Neuronal stem cell (in vitro differentiated cells): ENCODE measurements around the gene NECAB2.

Source experiments
- DNase-seq: peaks from one replicate; pipeline ENCODE4 v3.0.0-alpha.2; 2013; ENCODE audit warnings: low spot score
- H2AFZ ChIP-seq: one replicate; pipeline ENCODE4 v1.6.1; 2013; ENCODE audit warnings: mild to moderate bottlenecking, low read length, inconsistent platforms
- H2AK5ac ChIP-seq: 2 replicates; pipeline ENCODE4 v1.6.1; 2013; ENCODE audit warnings: low read depth, mild to moderate bottlenecking, inconsistent platforms, low read length, moderate library complexity, mixed read lengths
- H2BK120ac ChIP-seq: 2 replicates; pipeline ENCODE4 v1.6.1; 2013; ENCODE audit warnings: low read depth, mild to moderate bottlenecking, inconsistent platforms, low read length, moderate library complexity, mixed read lengths
- H2BK12ac ChIP-seq: one replicate; pipeline ENCODE4 v1.6.1; 2013; ENCODE audit warnings: low read length, inconsistent platforms
- H2BK15ac ChIP-seq: 2 replicates; pipeline ENCODE4 v1.6.1; 2013; ENCODE audit warnings: mild to moderate bottlenecking, low read length, inconsistent platforms, mixed read lengths
- H2BK5ac ChIP-seq: one replicate; pipeline ENCODE4 v1.6.1; 2013; ENCODE audit warnings: inconsistent platforms, mild to moderate bottlenecking, low read length, moderate library complexity
- H3K14ac ChIP-seq: one replicate; pipeline ENCODE4 v1.6.1; 2013; ENCODE audit warnings: low read length, inconsistent platforms
- H3K18ac ChIP-seq: 2 replicates; pipeline ENCODE4 v1.6.1; 2013; ENCODE audit warnings: low read length, inconsistent platforms
- H3K23ac ChIP-seq: 2 replicates; pipeline ENCODE4 v1.6.1; 2013; ENCODE audit warnings: low read depth, mild to moderate bottlenecking, mixed read lengths, low read length, inconsistent platforms; ENCODE audit not compliant: poor library complexity
- H3K27ac ChIP-seq: replicated peaks from 3 replicates; pipeline ENCODE4 v1.5.1; 2013; ENCODE audit warnings: low read length, inconsistent platforms
- H3K27me3 ChIP-seq, 3 experiments: 2 replicates each; pipeline ENCODE4 v1.6.1; 2013; ENCODE audit warnings: low read length in 3 of 3, mild to moderate bottlenecking in 2 of 3, inconsistent platforms in 1 of 3, low read depth in 1 of 3, mixed read lengths in 1 of 3, moderate library complexity in 1 of 3; ENCODE audit not compliant: control insufficient read depth in 3 of 3, insufficient read depth in 3 of 3
- H3K36me3 ChIP-seq, 2 donors: replicated peaks in 1 of 2; 2 replicates each; pipeline ENCODE4 v1.6.1; 2013; ENCODE audit warnings: low read length in 2 of 2; ENCODE audit not compliant: control insufficient read depth in 2 of 2, insufficient read depth in 2 of 2
- H3K4ac ChIP-seq: 2 replicates; pipeline ENCODE4 v1.6.1; 2013; ENCODE audit warnings: inconsistent platforms, mild to moderate bottlenecking, low read length, moderate library complexity
- H3K4me1 ChIP-seq, 2 donors: 1 replicate in 1 of 2; 2 replicates in 1 of 2; pipeline ENCODE4 v1.6.1; 2013; ENCODE audit warnings: low read length in 2 of 2, low read depth in 1 of 2; ENCODE audit not compliant: control insufficient read depth in 2 of 2, insufficient read depth in 1 of 2
- H3K4me2 ChIP-seq: one replicate; pipeline ENCODE4 v1.6.1; 2013; ENCODE audit warnings: mild to moderate bottlenecking, low read length, inconsistent platforms; ENCODE audit not compliant: insufficient read depth, poor library complexity, severe bottlenecking
- H3K4me3 ChIP-seq, 2 donors: 2 replicates each; pipeline ENCODE4 v1.5.1; 2013; ENCODE audit warnings: low read length in 2 of 2, mild to moderate bottlenecking in 2 of 2, inconsistent platforms in 1 of 2, moderate library complexity in 1 of 2
- H3K79me1 ChIP-seq: one replicate; pipeline ENCODE4 v1.6.1; 2013; ENCODE audit warnings: low read depth, mild to moderate bottlenecking, inconsistent platforms, low read length, moderate library complexity
- H3K9ac ChIP-seq: one replicate; pipeline ENCODE4 v1.6.1; 2013; ENCODE audit warnings: mild to moderate bottlenecking, low read depth, low read length, inconsistent platforms; ENCODE audit not compliant: poor library complexity
- H3K9me3 ChIP-seq, 2 donors: replicated peaks in 1 of 2; 2 replicates each; pipeline versions ENCODE3 to v1.6.1; 2013; ENCODE audit warnings: low read length in 2 of 2, mild to moderate bottlenecking in 2 of 2, inconsistent platforms in 1 of 2, low read depth in 1 of 2, mixed read lengths in 1 of 2, moderate library complexity in 1 of 2; ENCODE audit not compliant: control insufficient read depth in 2 of 2, insufficient read depth in 1 of 2
- H4K8ac ChIP-seq: one replicate; pipeline ENCODE4 v1.6.1; 2013; ENCODE audit warnings: low read depth, mild to moderate bottlenecking, inconsistent platforms, low read length, moderate library complexity
- H4K91ac ChIP-seq: one replicate; pipeline ENCODE4 v1.6.1; 2013; ENCODE audit warnings: low read length, low read depth, mild to moderate bottlenecking, inconsistent platforms; ENCODE audit not compliant: poor library complexity
- WGBS, 2 donors: extraction: QIAGEN DNeasy Blood & Tissue Kit; methylation state at CpG; one replicate each; pipeline ENCODE4 v1.1.7; 2013; ENCODE audit warnings: missing lambda C conversion rate in 2 of 2, mixed read lengths in 1 of 2; ENCODE audit not compliant: insufficient read length in 2 of 2, insufficient replicate concordance in 1 of 2; ENCODE audit errors: extremely low coverage in 2 of 2; 5-methylcytosine and 5-hydroxymethylcytosine counted together

The NECAB2 gene

DNA sequence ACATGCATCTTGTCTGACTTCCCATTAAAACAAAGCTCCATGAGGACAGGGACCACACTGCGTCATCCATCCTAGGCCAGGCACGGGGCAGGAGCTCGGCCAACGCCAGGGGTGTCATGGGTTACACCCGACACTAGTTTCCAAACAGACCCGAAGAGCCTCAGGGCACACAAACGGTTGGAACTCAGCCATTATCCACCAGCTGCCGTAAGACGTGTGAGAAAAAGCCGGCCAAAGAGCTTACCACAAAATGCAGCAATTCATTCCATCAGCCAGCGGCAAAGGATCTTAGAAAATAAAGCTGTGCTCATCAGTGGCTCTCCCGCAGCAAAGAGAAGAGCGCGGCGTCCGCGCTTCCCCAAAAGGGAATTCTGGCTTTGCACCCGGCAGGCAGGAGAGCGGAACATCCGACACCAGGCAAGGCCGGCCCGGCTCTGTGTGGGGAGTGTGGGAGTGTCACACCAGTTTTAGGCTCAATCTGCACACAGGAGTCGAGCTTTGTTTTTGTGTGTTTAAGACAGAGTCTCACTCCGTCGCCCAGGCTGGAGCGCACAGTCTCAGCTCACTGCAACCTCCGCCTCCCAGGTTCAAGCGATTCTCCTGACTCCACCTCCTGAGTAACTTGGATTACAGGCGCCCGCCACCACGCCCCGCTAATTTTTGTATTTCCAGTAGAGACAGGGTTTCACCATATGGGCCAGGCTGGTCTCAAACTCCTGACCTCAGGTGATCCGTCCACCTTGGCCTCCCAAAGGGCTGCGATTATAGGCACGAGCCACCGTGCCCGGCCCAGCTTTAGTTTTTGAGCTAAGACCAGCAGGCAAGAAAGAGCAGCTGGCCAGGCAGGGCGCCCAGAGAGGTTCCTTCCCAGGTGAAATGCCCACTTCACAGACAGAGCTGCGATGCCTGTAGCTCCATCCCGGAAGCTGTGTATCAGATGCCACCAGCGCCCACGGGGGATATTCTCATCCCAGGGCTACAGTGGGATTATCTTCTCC is 73.1 kb downstream of the NECAB2 start:
- H3K4me3 ChIP-seq = no peak overlapping the region
- peak overlapping the region; percentile 47 for H2AK5ac ChIP-seq
- no peak overlapping the region for H4K91ac ChIP-seq
- no peak overlapping the region for H3K4me2 ChIP-seq
- H3K14ac ChIP-seq = no peak overlapping the region
- H3K9me3 ChIP-seq = peaks cover 2 to 3% of the 10 kb centered on the region in 2 donors
- H2BK120ac ChIP-seq = no peak overlapping the region
- H2BK15ac ChIP-seq = peak overlapping the region; percentile 29
- no peak overlapping the region for H3K4ac ChIP-seq
- H3K18ac ChIP-seq = no peak overlapping the region
- H3K79me1 ChIP-seq = no peaks in the 10 kb centered on the region
- H2BK5ac ChIP-seq = peak overlapping the region; percentile 15
- peaks cover 17 to 29% of the 10 kb centered on the region in 2 donors for H3K4me1 ChIP-seq
- H3K27me3 ChIP-seq = no peaks in the 10 kb centered on the region
- DNase-seq = no peak
- H3K23ac ChIP-seq = no peak overlapping the region
- H3K36me3 ChIP-seq = no peaks in the 10 kb centered on the region
- H2AFZ ChIP-seq = no peak overlapping the region
- H3K9ac ChIP-seq = no peak overlapping the region
- WGBS, 2 donors = no CpG with 5 or more reads among the region's 42 CpGs
- no peak overlapping the region for H3K27ac ChIP-seq
- H2BK12ac ChIP-seq = no peak overlapping the region
- no peak overlapping the region for H4K8ac ChIP-seq

DNA sequence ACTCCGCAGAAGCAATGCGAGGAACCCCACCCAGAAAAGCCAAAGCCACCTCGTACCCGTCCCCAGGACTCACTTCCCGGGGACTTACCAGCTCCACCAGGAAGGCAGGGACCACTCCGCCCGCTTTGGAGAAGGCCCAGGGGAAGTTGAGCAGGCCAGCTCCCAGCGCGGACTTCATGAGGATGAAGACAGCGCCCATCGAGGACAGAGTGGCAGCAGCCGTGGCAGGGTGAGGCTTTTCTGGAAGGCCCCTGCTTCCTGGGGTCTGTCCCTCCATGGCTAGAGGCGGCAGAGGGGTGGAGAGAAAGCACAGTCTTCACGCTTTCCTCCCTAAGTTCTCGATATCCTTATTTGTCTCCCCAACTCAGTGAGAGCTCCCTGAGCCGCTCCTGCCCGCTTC is 73.8 kb downstream of the NECAB2 start:
- WGBS, 2 donors = no CpG with 5 or more reads among the region's 17 CpGs
- Histone ChIP-seq H3K36me3 (no peaks in the 10 kb centered on the region), H2BK12ac (no peak overlapping the region), H4K8ac (no peak overlapping the region), H3K14ac (peak overlapping the region; percentile 22), H3K27me3 (no peaks in the 10 kb centered on the region), H3K9me3 (peaks cover 2 to 3% of the 10 kb centered on the region in 2 donors), H3K4me1 (peaks cover 17 to 29% of the 10 kb centered on the region in 2 donors), H2BK15ac (peak overlapping the region; percentile 86), H4K91ac (no peak overlapping the region), H2AFZ (no peak overlapping the region), H3K27ac (no peak overlapping the region), H3K18ac (peak overlapping the region; percentile 57), H2AK5ac (peak overlapping the region; percentile 47), H3K23ac (peak overlapping the region; percentile 3), H3K4me2 (no peak overlapping the region), H3K9ac (no peak overlapping the region), H2BK5ac (peak overlapping the region; percentile 15), H3K4me3 (no peak overlapping the region), H3K4ac (no peak overlapping the region), H2BK120ac (no peak overlapping the region), H3K79me1 (no peaks in the 10 kb centered on the region)
- DNase-seq = no peak

- Histone ChIP-seq H3K36me3 (no peaks in the 10 kb centered on the region), H3K9ac (no peak within 1 kb of the TSS), H2BK15ac (peak within 1 kb of the TSS; percentile 86), H3K4me1 (peaks cover 17 to 29% of the 10 kb centered on the region in 2 donors), H3K27me3 (no peaks in the 10 kb centered on the region), H2BK5ac (peak within 1 kb of the TSS; percentile 19), H4K91ac (no peak within 1 kb of the TSS), H3K4ac (no peak within 1 kb of the TSS), H2AFZ (peak within 1 kb of the TSS; percentile 71), H3K4me2 (no peak within 1 kb of the TSS), H4K8ac (no peak within 1 kb of the TSS), H3K14ac (peak within 1 kb of the TSS; percentile 57), H3K9me3 (peaks cover 0 to 3% of the 10 kb centered on the region in 2 donors), H2BK12ac (peak within 1 kb of the TSS; percentile 43), H3K4me3 (peak within 1 kb of the TSS in 1 of 2 donors; percentile 11), H2BK120ac (no peak within 1 kb of the TSS), H2AK5ac (peak within 1 kb of the TSS; percentile 51), H3K23ac (peak within 1 kb of the TSS; percentile 3), H3K79me1 (no peaks in the 10 kb centered on the region), H3K18ac (peak within 1 kb of the TSS; percentile 63), H3K27ac (no peak within 1 kb of the TSS)
- no CpG with 5 or more reads among the region's 9 CpGs for WGBS, 2 donors
- DNase-seq = no peak
Observed at GRCh38 chr16:84042308-84042878, 74.3 kb downstream of the NECAB2 start, which contains the start of gene SLC38A8. SLC38A8 (minus strand) TSS chr16:84042795; CDS start chr16:84042157, 638 bp downstream.
